NCI-H446 treated with DMSO at 0.1 percent for 48 hours (cell line): ENCODE data around the gene TMCO1.
"Not testable (repeated sequence)": the region's sequence is repeated elsewhere in the genome, so short reads cannot be mapped to it uniquely, and the experiment has no call there.

Experiments used
- DNase-seq: peaks from one replicate; lab custom pipeline; 2025; lab: John Stamatoyannopoulos, UW

The TMCO1 gene

GRCh38 chr1:165768513-165769394 is at the start of gene TMCO1:
Gene TMCO1 (minus strand): TSS chr1:165768868. CDS start chr1:165768751, 117 bp downstream.
- peak; percentile 96 for DNase-seq

GRCh38 chr1:165816826-165817497 is 48.3 kb upstream of the TMCO1 start:
- no peak for DNase-seq

- DNase-seq = no peak
These were observed 47.5 kb upstream of the TMCO1 start for GRCh38 chr1:165816157-165816556.

GRCh38 chr1:165815725-165816124 is 47.1 kb upstream of the TMCO1 start:
- DNase-seq = no peak

- DNase-seq = no peak
These were observed 38.9 kb upstream of the TMCO1 start for GRCh38 chr1:165807613-165808012.

- not testable (repeated sequence) for DNase-seq
These were observed 35.8 kb upstream of the TMCO1 start for GRCh38 chr1:165804513-165804912.

GRCh38 chr1:165799387-165799786 is 30.7 kb upstream of the TMCO1 start:
- DNase-seq = no peak

GRCh38 chr1:165795894-165796293 is 27.2 kb upstream of the TMCO1 start:
- no peak for DNase-seq

- DNase-seq = no peak
These were observed 25.3 kb upstream of the TMCO1 start for GRCh38 chr1:165793951-165794350.

- DNase-seq = no peak
These were observed 19.1 kb upstream of the TMCO1 start for GRCh38 chr1:165787741-165788140.

- DNase-seq = not testable (repeated sequence)
These were observed 14.9 kb upstream of the TMCO1 start for GRCh38 chr1:165783519-165783918.

GRCh38 chr1:165778197-165778596 is 9.5 kb upstream of the TMCO1 start:
- DNase-seq = not testable (repeated sequence)

GRCh38 chr1:165773324-165773965 is 4.8 kb upstream of the TMCO1 start:
- DNase-seq = no peak

GRCh38 chr1:165772739-165773138 is 4.1 kb upstream of the TMCO1 start:
- DNase-seq = no peak

GRCh38 chr1:165764277-165764676 is 4.4 kb downstream of the TMCO1 start:
- no peak for DNase-seq

- no peak for DNase-seq
These were observed 5.2 kb downstream of the TMCO1 start for GRCh38 chr1:165763442-165763841.

- DNase-seq = no peak
These were observed 5.9 kb downstream of the TMCO1 start for GRCh38 chr1:165762725-165763124.

GRCh38 chr1:165759095-165759494 is 9.6 kb downstream of the TMCO1 start:
- no peak for DNase-seq

GRCh38 chr1:165755393-165756010 is 13.2 kb downstream of the TMCO1 start:
- no peak for DNase-seq

GRCh38 chr1:165753934-165754333 is 14.7 kb downstream of the TMCO1 start:
- no peak for DNase-seq

GRCh38 chr1:165748550-165748949 is 20.1 kb downstream of the TMCO1 start:
- no peak for DNase-seq
